Stimulated activated naive CD4-positive, alpha-beta T cell (primary cell): ENCODE data around the gene RARRES1.

Source experiments
- DNase-seq, 6 experiments: peaks; one replicate each; lab custom pipeline; 2025; lab: John Stamatoyannopoulos, UW

Gene RARRES1, protein sequence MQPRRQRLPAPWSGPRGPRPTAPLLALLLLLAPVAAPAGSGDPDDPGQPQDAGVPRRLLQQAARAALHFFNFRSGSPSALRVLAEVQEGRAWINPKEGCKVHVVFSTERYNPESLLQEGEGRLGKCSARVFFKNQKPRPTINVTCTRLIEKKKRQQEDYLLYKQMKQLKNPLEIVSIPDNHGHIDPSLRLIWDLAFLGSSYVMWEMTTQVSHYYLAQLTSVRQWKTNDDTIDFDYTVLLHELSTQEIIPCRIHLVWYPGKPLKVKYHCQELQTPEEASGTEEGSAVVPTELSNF

DNA sequence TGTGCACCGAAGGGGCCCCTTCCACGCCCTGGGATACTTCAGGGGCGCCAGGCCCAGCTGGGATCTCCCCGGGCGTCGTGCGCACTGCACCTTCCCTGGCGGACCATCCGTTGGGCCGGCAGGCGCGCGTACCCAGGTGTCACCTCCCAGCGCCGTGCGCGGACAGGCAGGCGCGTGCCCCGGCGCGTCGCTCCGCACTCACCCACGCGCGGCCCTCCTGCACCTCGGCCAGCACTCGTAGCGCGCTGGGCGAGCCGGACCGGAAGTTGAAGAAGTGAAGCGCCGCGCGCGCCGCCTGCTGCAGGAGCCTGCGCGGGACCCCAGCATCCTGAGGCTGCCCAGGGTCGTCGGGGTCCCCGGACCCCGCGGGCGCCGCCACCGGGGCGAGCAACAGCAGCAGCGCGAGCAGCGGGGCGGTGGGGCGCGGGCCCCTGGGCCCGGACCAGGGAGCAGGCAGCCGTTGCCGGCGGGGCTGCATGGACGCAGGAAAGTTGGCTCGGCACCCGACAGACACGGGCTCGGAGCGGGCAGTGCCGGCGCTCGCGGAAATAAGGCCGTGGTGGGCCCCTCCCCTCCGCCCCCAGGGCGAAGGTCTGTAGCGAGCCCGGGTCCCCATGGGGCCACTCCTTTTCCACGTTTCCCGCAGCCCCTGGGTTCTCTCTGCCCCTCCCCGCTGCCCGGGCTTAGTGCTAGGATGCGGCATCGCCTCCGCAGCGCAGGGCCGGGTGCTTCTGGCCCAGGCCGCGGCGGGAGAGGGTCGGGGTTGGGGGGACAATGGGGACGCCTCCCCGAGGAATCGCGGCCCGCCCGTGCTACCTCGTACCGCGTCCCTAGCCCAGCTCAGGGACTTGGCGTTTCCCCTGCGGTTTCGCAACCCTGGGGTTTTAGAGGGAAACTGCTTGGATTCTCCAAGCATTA, at the start of gene RARRES1:
Gene RARRES1 (minus strand): TSS at position 520 of the 918 bp plus-strand sequence. CDS start 42 bp downstream, at position 478.
- peak in 3 of 6 experiments; percentile 5 to 15 (median 5) for DNase-seq

DNA sequence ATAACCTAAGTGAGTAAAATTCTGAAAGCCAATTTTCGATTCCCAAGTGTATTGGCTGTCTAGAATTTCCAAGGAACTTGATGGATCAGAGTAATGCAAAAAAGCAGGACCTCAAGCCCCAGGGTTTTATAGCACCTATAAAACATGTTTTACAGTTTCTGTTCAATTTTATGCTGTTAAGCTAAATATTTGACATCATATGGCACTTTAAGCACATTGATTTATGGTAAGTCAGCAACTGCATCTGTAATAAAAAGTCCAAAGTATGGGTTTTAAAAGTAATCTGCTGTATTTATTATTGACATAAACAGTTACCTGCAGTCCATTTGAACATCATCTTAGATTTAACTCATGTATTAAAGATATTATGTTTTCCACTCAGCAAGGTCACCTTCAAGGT, 49.6 kb upstream of the RARRES1 start:
- no peak for DNase-seq

DNA sequence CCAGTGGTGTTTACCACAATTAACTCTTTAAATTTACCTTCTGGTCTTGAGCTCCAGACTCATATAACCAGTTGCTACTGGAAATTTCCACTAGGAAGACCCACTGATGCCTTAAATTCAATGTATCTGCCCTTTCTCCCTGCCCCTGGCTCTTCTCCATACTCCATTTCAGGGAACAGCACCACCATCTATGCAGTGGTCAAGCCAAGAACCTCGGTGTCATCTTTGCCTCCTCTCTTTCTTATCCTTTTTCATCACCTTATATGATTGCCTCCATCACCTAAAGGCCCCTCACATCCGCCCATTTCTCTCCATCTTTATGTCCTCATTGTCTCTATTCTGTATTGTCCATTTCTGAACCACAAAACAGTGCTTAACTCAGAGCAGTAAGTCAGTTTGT, 48.9 kb upstream of the RARRES1 start:
- no peak for DNase-seq

DNA sequence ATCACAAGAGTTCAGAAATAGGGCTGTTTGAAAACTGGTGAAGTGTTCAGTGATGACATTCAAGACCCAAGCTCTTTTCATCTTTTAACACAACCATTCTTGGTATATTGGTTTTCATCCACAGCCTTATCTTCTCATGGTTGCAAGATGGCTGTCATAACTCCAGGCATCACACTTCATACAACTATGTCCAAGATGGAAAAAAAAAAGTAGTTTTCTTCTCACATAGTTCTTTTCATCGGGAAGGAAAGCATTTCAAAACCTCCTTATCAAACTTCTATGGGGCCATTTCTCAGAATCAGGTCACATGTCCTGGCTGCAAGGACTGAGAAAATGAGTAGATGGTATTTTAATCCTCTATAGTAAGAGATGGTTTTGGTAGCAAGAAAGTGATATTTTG, 48.5 kb upstream of the RARRES1 start:
- DNase-seq: no peak

DNA sequence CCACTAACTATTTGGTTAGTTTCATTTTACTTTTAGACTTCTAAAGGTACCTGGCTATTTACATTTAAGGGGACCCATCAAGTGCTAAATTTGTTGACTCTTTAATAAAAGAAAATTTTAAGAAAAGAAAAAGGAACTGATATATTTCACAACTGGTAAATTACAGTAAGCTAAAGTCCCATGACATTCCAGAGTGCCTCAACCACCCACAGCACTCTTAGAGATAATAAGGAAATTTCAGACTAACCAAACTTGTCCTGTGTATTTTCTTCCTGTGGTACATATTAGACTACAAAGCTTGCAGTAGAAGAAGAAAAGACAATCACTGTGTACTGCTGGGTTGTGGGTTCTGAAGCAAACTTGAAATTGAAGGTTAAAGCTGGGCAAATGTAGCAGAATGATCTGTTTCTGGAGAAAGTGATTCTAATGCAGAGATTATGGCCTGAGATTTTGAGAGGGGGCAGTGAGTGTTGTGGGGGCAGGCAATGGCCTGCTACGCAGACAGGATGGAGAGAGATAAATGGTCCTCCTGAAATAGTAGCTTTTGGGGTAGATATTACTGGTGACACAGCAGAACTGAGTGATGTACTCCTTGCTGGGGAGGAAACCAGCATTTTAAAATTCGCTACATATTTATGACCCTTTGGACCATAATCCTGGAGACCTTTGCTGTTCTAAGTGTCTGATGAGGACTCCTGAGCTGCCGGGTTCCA, 45.1 kb upstream of the RARRES1 start:
- no peak for DNase-seq

DNA sequence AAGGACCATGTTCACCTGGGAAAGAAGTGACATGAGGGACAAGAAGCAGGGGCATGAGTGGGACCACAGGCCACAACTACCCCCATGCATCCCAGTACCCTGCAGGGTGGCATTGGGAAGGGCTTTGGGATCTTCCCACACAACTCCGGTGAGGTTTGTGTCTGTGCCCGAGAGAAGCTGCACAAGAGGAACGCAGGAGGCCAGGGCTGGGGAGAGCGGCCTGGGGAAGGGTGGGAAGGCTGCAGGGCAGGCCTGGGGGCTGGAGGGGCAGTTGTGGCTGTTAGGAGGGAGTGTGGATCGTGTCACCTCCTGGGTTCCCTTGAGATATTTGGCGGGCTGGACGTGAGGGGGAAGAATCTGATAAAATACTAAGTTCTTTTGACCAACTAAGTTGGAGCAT, 44.3 kb upstream of the RARRES1 start:
- no peak for DNase-seq

DNA sequence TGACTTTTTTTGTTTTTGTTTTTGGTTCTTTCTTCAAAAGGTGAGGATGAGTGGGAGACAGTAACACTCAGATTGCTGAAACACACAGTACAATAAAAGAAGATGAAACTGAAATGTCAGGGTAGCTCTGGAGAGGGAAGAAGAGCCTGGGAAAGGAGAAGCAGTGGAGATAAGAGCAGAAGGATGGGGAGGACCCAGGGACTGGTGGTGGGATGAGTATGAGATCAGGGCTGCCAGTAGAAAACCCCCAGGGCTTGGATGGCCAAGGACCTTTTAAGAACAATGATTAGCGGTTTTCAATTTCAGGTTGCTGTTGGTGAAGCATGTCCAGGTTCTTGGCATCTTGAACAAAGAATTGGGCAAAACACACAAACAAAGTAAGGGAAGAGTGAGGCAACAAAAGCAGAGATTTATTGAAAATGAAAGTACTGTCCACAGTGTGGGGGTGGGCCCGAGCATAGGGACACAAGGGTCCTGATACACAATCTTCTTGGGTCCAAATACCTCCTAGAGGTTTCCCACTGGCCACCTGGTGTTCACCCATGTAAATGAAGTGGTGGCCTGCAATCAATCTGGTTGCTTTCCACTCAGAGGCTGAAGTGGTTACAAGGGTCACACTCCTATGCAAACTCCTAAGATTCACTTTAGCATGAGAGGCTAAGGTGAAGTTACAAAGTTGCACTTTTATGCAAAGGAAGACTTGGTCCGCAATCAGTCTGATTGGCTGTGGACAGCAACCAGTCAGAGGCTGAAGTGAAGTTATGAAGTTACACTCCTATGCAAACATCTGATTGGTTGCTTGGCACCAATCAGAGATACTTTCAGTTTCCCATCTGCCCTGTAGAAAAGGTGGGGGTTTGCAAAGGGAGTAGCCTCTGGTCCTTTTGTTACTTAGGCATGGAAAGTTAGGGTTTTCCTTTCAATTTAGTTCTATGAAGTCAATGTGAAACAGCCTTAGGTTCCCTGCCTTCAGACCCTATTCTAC, 43.5 kb upstream of the RARRES1 start:
- no peak for DNase-seq

DNA sequence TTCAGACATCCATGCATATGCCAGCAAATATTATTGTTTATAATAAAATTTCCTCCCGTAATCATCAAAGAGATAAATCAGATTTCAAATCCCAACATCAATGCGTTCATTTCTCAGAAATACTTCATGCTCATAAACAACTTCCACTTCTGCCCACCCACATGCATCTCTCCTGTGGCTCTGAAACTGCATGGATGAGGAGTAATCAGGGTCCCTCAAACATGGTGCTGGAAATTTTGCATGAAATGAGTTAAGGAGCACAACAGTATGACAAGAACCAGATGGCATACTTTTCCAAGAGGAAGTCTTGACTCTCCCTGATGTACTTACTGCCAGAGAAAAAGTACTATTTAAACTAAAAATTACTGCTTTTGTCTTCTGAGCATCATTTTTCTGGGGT, 42.7 kb upstream of the RARRES1 start:
- DNase-seq: no peak

DNA sequence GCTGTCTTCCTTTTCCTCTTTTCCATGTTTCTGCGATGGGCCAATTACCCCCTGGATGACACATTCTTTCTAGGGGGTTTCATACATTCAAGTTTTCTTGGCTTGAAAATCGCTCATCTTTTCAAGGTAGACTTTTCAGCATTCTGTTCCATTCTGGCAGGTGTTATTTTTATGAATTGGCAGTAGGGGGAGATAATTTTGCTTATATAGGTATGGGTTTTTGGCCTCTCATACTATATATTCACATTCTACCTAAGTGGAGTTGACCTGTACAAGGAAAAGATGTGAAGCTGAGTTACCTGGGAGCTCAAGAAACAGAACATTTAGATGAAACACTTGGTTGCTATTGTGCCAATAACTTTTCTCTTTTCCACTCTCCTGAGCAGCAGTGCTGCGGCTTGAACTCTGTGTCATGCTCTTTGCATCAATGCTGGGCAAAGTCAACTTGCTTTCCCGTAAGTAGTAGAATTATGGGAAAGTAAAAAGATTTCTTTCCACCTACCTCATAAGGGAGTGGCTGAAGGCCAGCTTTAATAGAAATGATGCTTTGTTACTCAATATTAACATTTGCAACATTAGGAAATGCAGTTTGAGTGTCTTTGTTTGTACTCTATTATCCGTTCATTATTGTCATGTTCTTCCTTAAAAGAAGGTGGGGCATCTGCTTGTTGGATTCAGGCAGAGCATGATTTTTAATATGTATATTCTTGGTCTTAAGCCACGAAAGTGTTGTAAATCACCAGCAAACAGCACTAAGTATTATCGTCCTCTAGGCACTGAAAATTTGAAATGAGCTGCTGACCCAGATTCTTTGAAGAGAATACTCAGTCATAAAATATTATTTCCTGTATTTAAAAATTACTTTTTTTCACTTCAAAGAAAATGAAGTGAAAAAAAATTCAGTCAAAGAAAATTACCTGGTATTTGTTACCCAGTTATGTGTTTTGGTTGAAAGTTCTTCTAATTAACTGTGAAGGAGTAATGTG, 41.9 kb upstream of the RARRES1 start:
- no peak for DNase-seq

DNA sequence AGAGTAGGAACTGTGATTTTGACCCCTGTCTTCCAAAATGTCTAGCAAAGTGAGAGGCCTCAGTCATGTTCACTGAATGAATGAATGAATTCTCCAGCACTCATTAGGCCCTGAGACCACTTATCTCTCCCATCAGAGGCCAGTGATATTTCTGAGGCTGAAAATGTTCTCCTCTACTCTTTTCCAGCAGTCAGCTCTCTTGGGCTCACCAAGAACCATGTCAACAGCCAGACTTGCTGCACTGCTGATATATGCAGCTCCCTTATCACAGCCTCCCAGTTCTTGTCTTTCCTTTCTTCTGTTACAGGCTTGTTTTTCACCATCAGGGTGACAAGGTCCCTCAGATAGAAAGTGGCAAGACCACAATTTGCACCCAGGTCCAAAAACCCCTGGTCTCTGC, 40.9 kb upstream of the RARRES1 start:
- DNase-seq: no peak

DNA sequence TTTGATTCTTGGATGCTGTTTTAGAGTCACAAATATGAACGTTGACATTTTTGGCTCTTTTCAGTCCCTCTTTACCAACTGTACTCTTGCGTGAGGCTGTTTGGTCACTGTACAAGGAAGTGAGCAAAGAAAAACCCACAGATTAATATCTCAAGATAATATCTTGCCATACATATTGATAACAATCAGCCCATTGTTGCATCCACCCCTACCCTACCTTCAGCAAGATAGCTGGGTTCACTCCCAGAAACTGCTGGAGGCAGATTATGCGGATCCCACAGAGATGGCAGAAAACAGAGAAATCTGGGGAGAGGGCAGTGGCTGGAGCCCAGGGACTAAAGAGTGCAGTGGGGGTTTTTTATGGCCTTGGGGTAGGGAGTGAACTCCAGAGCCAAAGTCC, 39.7 kb upstream of the RARRES1 start:
- DNase-seq: no peak

DNA sequence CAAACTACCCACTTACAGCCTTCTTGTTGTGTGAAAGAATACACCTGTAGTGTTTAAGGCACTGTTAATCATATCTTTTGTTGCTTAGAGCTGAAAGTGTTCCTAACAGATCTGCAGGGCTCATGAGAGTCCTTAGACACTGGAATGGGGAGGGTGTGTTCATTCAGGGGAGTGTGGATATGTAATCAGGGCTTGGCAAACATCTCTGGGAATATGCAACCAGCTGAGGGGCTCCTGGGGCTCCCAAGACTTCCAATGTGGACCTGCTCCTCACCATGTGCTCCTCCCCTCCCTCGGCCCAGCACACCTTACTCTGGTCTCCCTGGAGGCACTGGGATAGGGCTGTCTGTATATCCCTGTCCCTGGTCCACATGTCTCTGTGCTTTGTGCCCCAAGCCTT, 39.3 kb upstream of the RARRES1 start:
- DNase-seq: no peak

DNA sequence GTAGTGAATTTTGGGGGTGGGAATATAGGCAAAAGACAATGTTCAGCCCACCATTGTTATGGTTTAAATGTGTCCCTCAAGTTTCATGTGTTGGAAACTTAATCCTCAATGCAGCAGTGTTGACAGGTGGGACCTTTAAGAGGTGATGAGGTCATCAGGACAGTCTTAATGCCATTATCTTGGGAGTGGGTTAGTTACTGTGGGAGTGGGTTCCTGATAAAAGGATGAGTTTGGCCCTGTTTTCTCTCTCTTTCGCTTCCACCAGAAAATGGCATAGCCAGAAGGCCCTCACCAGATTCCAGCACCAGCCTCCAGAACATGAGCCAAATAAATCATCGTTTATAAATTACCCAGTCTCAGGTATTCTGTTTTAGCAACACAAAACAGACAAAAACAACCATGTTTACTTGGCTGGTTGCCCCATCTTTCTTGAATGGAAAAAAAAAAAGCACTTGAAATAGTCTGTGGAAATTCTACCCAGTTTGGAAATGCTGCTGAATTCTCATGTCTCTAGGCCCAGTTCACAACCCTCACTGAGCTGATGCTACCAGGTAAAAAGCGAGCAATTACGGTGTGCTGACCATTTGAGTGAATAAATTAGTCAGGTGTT, 38.6 kb upstream of the RARRES1 start:
- DNase-seq: no peak

DNA sequence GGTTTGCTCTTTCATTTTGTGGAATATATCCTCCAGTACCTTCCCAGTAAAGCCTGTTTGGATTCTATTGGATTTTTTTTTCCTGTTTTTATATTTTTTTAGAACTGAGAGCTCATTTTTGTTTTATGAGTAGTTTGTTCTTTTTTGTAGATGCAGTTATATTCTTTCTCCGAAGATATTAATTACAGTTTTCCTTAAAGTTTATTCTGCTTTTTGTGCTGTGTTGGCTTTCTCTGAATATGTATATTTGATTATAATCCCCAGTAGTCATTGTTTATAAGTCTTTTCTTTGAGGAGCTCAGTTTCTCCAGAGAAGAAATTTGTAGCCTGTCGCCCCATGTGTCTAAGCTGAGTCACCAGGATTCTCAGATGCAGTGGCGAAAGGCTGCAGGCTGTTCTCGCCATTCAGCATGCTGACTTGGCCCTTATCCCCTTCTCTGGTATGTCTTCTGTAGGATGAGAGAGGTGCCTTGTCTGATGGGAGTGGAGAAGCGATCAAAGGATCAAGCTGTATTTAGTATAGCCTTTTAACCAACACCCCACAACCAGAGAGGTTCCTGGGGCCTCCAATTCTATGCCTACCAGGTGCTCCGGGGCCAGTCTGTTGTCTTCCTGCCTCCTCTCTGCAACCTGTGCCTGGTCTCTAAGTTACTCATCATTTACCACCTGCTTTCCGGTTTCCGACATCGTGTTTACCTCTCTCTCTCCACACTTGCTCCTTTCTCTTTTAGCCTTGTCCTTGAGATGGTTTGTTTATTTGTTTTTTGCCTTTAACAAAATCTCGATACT, 37.9 kb upstream of the RARRES1 start:
- DNase-seq: no peak

DNA sequence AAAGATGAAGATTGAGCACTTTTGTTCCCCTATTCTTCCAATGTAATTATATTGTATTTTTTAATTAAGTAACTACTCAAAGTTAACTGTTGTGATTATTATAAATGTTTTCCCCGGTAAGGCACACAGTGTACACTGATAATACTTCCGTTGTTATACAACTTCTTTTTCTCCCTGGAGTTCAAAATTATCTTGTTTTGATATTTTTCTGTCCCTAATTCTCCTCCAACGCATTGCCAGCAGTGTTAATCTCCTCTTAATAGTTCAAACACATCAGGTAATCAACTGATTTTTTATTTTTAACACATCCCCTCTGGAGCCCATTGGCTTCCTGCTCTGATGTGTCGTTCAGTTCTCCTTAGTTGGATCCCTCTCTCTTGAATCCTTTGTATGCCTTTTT, 37.3 kb upstream of the RARRES1 start:
- no peak for DNase-seq

DNA sequence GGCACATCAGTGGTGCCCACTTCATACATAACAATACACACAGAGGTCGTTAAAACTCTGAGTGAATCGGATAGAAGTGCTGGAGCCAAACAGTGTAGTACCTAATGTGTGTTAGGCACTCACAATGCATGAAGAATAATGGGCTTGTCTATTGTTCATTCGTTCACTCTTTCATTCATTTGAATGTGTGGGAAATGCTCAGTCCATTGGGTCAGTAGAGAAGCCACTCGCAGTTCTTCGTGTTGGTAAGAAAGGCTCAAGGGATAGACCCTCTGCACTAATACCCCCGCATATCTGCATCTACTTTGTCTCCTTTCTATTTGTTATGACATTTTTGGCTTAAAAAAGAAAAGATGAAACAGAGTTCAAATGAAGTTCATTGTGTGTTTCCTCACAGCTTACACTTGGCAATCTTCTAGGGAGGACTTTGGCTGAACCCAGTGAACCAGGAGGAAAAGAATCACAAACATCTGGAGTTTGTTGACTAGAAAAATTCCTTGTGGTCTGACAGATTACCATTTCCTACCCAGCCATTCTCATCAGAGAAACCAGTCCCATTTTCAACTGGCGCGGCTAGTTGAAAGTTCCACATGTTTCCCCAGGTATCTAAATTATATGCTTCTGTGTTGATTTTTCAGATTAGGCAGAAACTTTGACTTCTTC, 36.8 kb upstream of the RARRES1 start:
- DNase-seq: no peak

DNA sequence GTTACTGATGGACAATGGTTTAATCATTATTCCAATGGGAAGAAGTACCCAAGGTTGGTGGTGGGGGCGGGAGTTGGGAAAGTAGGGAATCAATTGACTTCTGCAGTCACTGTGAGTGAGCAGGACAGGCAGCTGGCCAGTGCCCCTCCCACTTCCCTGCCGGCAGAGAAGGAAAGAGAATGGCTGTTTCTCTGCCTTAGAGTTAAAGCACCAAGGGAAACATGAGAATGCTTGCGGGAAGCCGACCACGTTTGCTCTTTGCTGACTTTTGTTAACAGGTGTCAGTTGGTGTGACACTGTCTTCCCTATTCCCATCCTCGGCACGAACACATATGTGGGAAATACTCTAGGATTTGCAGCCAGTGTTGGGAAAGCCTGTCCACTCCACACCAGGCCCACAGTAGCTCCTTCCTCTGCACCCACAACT, 36.1 kb upstream of the RARRES1 start:
- DNase-seq: no peak

DNA sequence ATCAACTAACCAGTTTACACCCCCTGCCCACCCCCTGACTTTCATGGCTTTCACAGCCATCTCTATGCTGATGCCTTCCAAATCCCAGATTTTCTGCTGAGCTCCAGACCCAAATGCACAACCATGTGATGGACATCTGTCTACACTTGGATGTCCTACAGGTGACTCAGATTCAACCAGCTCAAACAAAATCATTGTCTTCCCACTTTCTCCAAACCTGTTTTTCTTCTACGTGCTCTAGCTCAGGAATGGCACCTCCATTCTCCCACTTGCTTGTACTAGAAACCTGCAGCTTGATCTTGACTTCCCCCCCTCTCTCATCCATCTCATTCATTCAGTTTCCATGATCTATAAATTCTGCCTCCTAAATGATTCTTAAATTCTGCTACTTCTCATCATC, 34.1 kb upstream of the RARRES1 start:
- no peak for DNase-seq
